GM12878 (cell line): ENCODE results near the gene NLGN1. TPM values are rescaled to one million over a fixed set of nuclear protein-coding genes. Genes with fewer than 3 reads are reported as not detected.

Experiments
- ATAC-seq: fragments of 200-7000 bp; cut with Tn5 transposase; 3 replicates; pipeline ENCODE4 v1.9.1; 2020; ENCODE audit warnings: mild to moderate bottlenecking, moderate library complexity
- BruUV-seq: library from RNA; stranded (reverse); fragments of 400-500 nt; replicated peaks from 2 replicates; lab custom pipeline; 2021; lab: Mats Ljungman, UMichigan
- CTCF ChIA-PET: fragments of 300-600 bp; sonication (Branson Sonifier 250); formaldehyde crosslinking; extraction: SDS; loops from one replicate; lab custom pipeline; 2021; ENCODE audit warnings: inconsistent platforms; lab: Yijun Ruan, JAX
- POLR2A ChIA-PET: fragments of 350-600 bp; formaldehyde crosslinking; extraction: SDS; loops from one replicate; lab custom pipeline; 2021; ENCODE audit warnings: inconsistent platforms; lab: Charles Lee
- RAD21 ChIA-PET: fragments of 300-600 bp; sonication (Branson Sonifier 250); formaldehyde crosslinking; loops from one replicate; lab custom pipeline; 2023; ENCODE audit warnings: antibody characterized with exemption; ENCODE audit not compliant: unreplicated experiment; lab: Charles Lee
- SMC1A ChIA-PET: fragments of 300-600 bp; sonication (Branson Sonifier 250); formaldehyde crosslinking; loops from one replicate; lab custom pipeline; 2023; ENCODE audit not compliant: unreplicated experiment, uncharacterized antibody; lab: Charles Lee
- DNase-seq: peaks from one replicate; pipeline ENCODE4 v3.0.0-alpha.2; 2011; ENCODE audit warnings: low read depth, low spot score
- FAIRE-seq: peaks from 3 replicates; lab custom pipeline; 2011; peaks lifted over from hg19 to GRCh38; lab: Jason Lieb, UNC
- H2AFZ ChIP-seq: 2 replicates; pipeline ENCODE4 v1.6.0; 2011; ENCODE audit warnings: low read depth, low read length, control low read depth; ENCODE audit not compliant: control insufficient read depth
- H3K27ac ChIP-seq: 2 replicates; pipeline ENCODE4 v1.5.1; 2011; ENCODE audit warnings: control low read depth; ENCODE audit not compliant: control insufficient read depth, insufficient read depth
- H3K27me3 ChIP-seq, 2 experiments: replicated peaks in 1 of 2; 2 replicates each; pipeline versions ENCODE4 v1.6.0 to v1.6.1; 2011; ENCODE audit warnings: low read length in 1 of 2; ENCODE audit not compliant: control insufficient read depth in 2 of 2, insufficient read depth in 2 of 2
- H3K36me3 ChIP-seq, 2 experiments: 2 replicates each; pipeline ENCODE4 v1.5.1; 2011; ENCODE audit warnings: low read length in 1 of 2; ENCODE audit not compliant: control insufficient read depth in 2 of 2, insufficient read depth in 2 of 2
- H3K4me1 ChIP-seq: 2 replicates; pipeline ENCODE4 v1.6.1; 2011; ENCODE audit warnings: mild to moderate bottlenecking, low read length, moderate library complexity, mixed read lengths; ENCODE audit not compliant: control insufficient read depth, insufficient read depth
- H3K4me2 ChIP-seq: 2 replicates; pipeline ENCODE4 v1.6.0; 2011; ENCODE audit warnings: control low read depth; ENCODE audit not compliant: control insufficient read depth, insufficient read depth
- H3K4me3 ChIP-seq: fragments of 200-600 bp; sonication (generic); 2 replicates; pipeline ENCODE4 v1.5.1; 2016
- H3K79me2 ChIP-seq: 2 replicates; pipeline ENCODE4 v1.6.0; 2011; ENCODE audit warnings: low read length; ENCODE audit not compliant: control insufficient read depth, insufficient read depth
- H3K9ac ChIP-seq: 2 replicates; pipeline ENCODE4 v1.8.0; 2011; ENCODE audit warnings: low read length, control low read depth, mixed read lengths; ENCODE audit not compliant: control insufficient read depth, insufficient read depth
- H3K9me3 ChIP-seq: replicated peaks from 3 replicates; pipeline ENCODE4 v1.5.1; 2011; ENCODE audit warnings: mild to moderate bottlenecking, low read length; ENCODE audit not compliant: control insufficient read depth, insufficient read depth
- H4K20me1 ChIP-seq: 2 replicates; pipeline ENCODE4 v1.6.0; 2011; ENCODE audit not compliant: control insufficient read depth, insufficient read depth
- ASH2L ChIP-seq: fragments of 300-600, 200-600 bp; sonication (generic); IDR thresholded peaks from 2 replicates; pipeline ENCODE4 v1.6.1; 2017; ENCODE audit warnings: low read depth, mild to moderate bottlenecking, borderline replicate concordance
- BCL11A ChIP-seq: IDR thresholded peaks from 2 replicates; pipeline ENCODE4 v1.6.1; 2011; ENCODE audit warnings: low read depth, low read length
- CBX3 ChIP-seq: fragments of 200-600 bp; sonication (generic); IDR thresholded peaks from 2 replicates; pipeline ENCODE4 v1.6.1; 2016; ENCODE audit warnings: low read depth, borderline replicate concordance
- GATAD2B ChIP-seq: fragments of 450-650 bp; conservative IDR thresholded peaks from 2 replicates; pipeline ENCODE4 v1.6.1; 2017; ENCODE audit warnings: low read depth, mild to moderate bottlenecking, moderate library complexity
- KDM1A ChIP-seq: fragments of 200-600 bp; sonication (generic); IDR thresholded peaks from 2 replicates; pipeline ENCODE4 v1.6.1; 2016; ENCODE audit warnings: borderline replicate concordance
- NFYB ChIP-seq: IDR thresholded peaks from 2 replicates; pipeline ENCODE4 v1.6.1; 2011; ENCODE audit warnings: low read depth, mild to moderate bottlenecking, low read length, improper control_type of control experiment, moderate library complexity; ENCODE audit not compliant: insufficient read depth
- NR2C2 ChIP-seq: IDR thresholded peaks from 2 replicates; pipeline ENCODE4 v1.6.1; 2011; ENCODE audit warnings: borderline replicate concordance, low read depth; ENCODE audit not compliant: control insufficient read depth, insufficient read length
- RELA ChIP-seq: fragments of 450-650 bp; IDR thresholded peaks from 2 replicates; pipeline ENCODE4 v1.8.0; 2014; ENCODE audit warnings: borderline replicate concordance; ENCODE audit not compliant: partially characterized antibody
- SMAD1 ChIP-seq: fragments of 450-650 bp; IDR thresholded peaks from 2 replicates; pipeline ENCODE4 v1.6.1; 2018; ENCODE audit warnings: mild to moderate bottlenecking, low read depth; ENCODE audit not compliant: partially characterized antibody
- USF2 ChIP-seq: IDR thresholded peaks from 2 replicates; pipeline ENCODE4 v1.6.1; 2011; ENCODE audit warnings: low read depth, low read length, improper control_type of control experiment, borderline replicate concordance
- ZBTB11 ChIP-seq: fragments of 450-650 bp; formaldehyde crosslinking; IDR thresholded peaks from 2 replicates; pipeline ENCODE4 v1.5.0; 2022; ENCODE audit warnings: mild to moderate bottlenecking, missing genetic modification characterization
- ZNF274 ChIP-seq: IDR thresholded peaks from one replicate; pipeline ENCODE4 v1.8.0; 2011; ENCODE audit not compliant: insufficient read length, insufficient read depth
- in situ Hi-C: fragments of 300-500 bp; cut with MboI; formaldehyde crosslinking; loops from 9 replicates; pipeline ENCODE4 v1.14.3; 2018; ENCODE audit warnings: mixed read lengths
- intact Hi-C: fragments of 100-400 bp; cut with micrococcal nuclease; formaldehyde crosslinking; loops from one replicate; pipeline ENCODE4 v1.14.2; 2022; ENCODE audit not compliant: unreplicated experiment
- polyA plus RNA-seq, 11 experiments: library from polyadenylated mRNA; depleted of rRNA in 4 of 11; unstranded in 6 of 11; stranded (reverse) in 5 of 11; fragments of >200 nt; fragmentation: Nextera tagmentation in 4 of 11; fragmentation: Illumina TruSeq in 1 of 11; extraction: Ambion mirVana in 4 of 11; extraction: Trizol in 1 of 11; gene quantifications; 1 replicate in 1 of 11; 2 replicates in 10 of 11; pipeline versions ENCODE4 v1.2.1 to v1.2.3, GENCODE V29; 2011 to 2016; ENCODE audit warnings: inconsistent platforms in 2 of 11, missing spikeins in 2 of 11, low read depth in 1 of 11
- total RNA-seq, 4 experiments: library from RNA; depleted of rRNA in 3 of 4; stranded (reverse); fragments of >200 nt in 3 of 4; fragmentation: Illumina TruSeq in 1 of 4; extraction: Trizol in 1 of 4; gene quantifications; 2 replicates each; pipeline versions ENCODE4 v1.2.1 to v1.2.3, GENCODE V29; 2013 to 2021

Gene NLGN1
- total and polyA plus RNA-seq, 10 of the 15 experiments (the other 5 are each of a cell fraction or from before 2014, with no cell fraction given): not detected

- DNase-seq (no peak), ATAC-seq (no peak), FAIRE-seq (no peak)
- no peak overlapping the region for H3K4me3 ChIP-seq
- TF ChIP-seq NFYB (no peak), NR2C2 (no peak), ZNF274 (no peak), GATAD2B (no peak), RELA (no peak), ZBTB11 (CRISPR knock-in tag) (no peak), BCL11A (no peak), USF2 (no peak), KDM1A (no peak), CBX3 (no peak), ASH2L (no peak), SMAD1 (no peak)
- no peak overlapping the region for H3K27ac ChIP-seq
- RAD21 ChIA-PET: no interaction called here
- CTCF ChIA-PET: no interaction called here
- H3K79me2 ChIP-seq: no peaks in the 10 kb centered on the region
- SMC1A ChIA-PET: interaction anchor here (0.5 kb wide), 1 partner anchor 1055 kb away, joined by 3 read pairs; no protein-coding TSS in a partner anchor
- POLR2A ChIA-PET: no interaction called here
- H4K20me1 ChIP-seq: no peaks in the 10 kb centered on the region
- no peak overlapping the region for H2AFZ ChIP-seq
- intact Hi-C loops: no loop called here
- H3K4me2 ChIP-seq: no peak overlapping the region
- H3K9me3 ChIP-seq: no peaks in the 10 kb centered on the region
- no peak overlapping the region for H3K9ac ChIP-seq
- H3K4me1 ChIP-seq: no peaks in the 10 kb centered on the region
- in situ Hi-C loops: no loop called here
- no peaks in the 10 kb centered on the region for H3K36me3 ChIP-seq
- BruUV-seq: no TSS peak
- H3K27me3 ChIP-seq: no peaks in the 10 kb centered on the region
These were observed 490.3 kb downstream of the NLGN1 start for GRCh38 chr3:173887888-173888287.
